ENCODE data around the gene BCAN. TPM values are rescaled to one million over a fixed set of nuclear protein-coding genes. Genes with fewer than 3 reads are reported as not detected.

BCAN gene
- total and polyA plus RNA-seq, 2 of the 4 experiments (the other 2 are of a cell fraction) = 0.07 TPM; not detected in 1

- Histone ChIP-seq H3K9me1 (ENCODE audit: insufficient read depth, low read length) (peaks cover 14% of the 10 kb centered on the region), H3K9me3 (ENCODE audit: control insufficient read depth, insufficient read depth, low read length) (no peaks in the 10 kb centered on the region), H4K8ac (ENCODE audit: low read depth in 2 of 2, low read length in 2 of 2) (peak overlapping the region; percentile 78 to 83), H2AK5ac (ENCODE audit: low read depth, low read length) (peak overlapping the region; percentile 41; the same call in 1 of the 2 replicates), H3K14ac (replicated peaks; ENCODE audit: low read depth, low read length) (peak overlapping the region; percentile 78), H4K5ac (ENCODE audit: low read depth, low read length) (peak overlapping the region; percentile 9; the same call in 1 of the 2 replicates), H3K4me2 (ENCODE audit: low read depth, low read length) (peak overlapping the region; percentile 86), H3K56ac (ENCODE audit: extremely low read depth, insufficient read depth, low read length) (peak overlapping the region; percentile 49; the same call in 1 of the 2 replicates), H3K79me1 (ENCODE audit: low read depth in 1 of 2, low read length in 2 of 2) (peaks cover 16 to 57% of the 10 kb centered on the region in 2 experiments; a peak in 3 of 4 replicates), H2BK20ac (ENCODE audit: low read depth, low read length) (no peak overlapping the region), H3K18ac (ENCODE audit: low read depth, low read length) (no peak overlapping the region), H3K4me1 (ENCODE audit: control insufficient read depth, insufficient read depth, low read length) (0 out of 2 replicates have a peak, but pooled peaks cover 4% of the 10 kb centered on the region), H2BK15ac (ENCODE audit: low read depth, low read length) (no peak overlapping the region), H4K91ac (ENCODE audit: insufficient read depth, low read depth, low read length) (peak overlapping the region; percentile 48; the same call in 1 of the 2 replicates), H3K27ac (ENCODE audit: insufficient read depth, low read length) (peak overlapping the region; percentile 54), H3K4ac (ENCODE audit: low read depth, low read length) (peak overlapping the region; percentile 82), H3K23ac (ENCODE audit: low read depth, low read length) (peak overlapping the region; percentile 73; the same call in 1 of the 2 replicates), H2BK120ac (ENCODE audit: low read depth, low read length) (peak overlapping the region; percentile 41; the same call in 1 of the 2 replicates), H3K27me3 (ENCODE audit: control insufficient read depth, insufficient read depth, low read length) (no peaks in the 10 kb centered on the region), H3K4me3 (ENCODE audit: insufficient read depth, low read depth, low read length) (peak overlapping the region; percentile 78), H2BK5ac (ENCODE audit: low read depth, low read length, poor library complexity, severe bottlenecking) (peak overlapping the region; percentile 18), H2AK9ac (replicated peaks; ENCODE audit: low read depth, low read length, poor library complexity) (peak overlapping the region; percentile 59), H4K20me1 (ENCODE audit: insufficient read depth, low read length) (no peaks in the 10 kb centered on the region), H3K36me3 (ENCODE audit: control insufficient read depth, insufficient read depth, low read length) (peaks cover 21% of the 10 kb centered on the region), H3K9ac (ENCODE audit: low read depth, low read length) (peak overlapping the region; percentile 66), H2AFZ (replicated peaks; ENCODE audit: low read length, poor library complexity) (peak overlapping the region; percentile 97)
- ATAC-seq (ENCODE audit: low read depth) (peak; percentile 13), DNase-seq (no peak)
- dilution Hi-C loops (cut with HindIII; ENCODE audit: low sequenced_read_pairs, unreplicated experiment) = no loop called here
- WGBS, 2 experiments (ENCODE audit: extremely low coverage in 2 of 2, insufficient read length in 1 of 2) = no CpG with 5 or more reads among the region's 13 CpGs
- BruUV-seq (replicated peaks) = no TSS peak
- in situ Hi-C loops (cut with MboI; ENCODE audit: low sequenced_read_pairs) = no loop called here
- TF ChIP-seq CTCF (conservative IDR thresholded peaks at IDR 0.05; ENCODE audit: low read depth, low read length) = no peak
- no peak for TF ChIP-seq RAD21 (IDR thresholded peaks at IDR 0.05; ENCODE audit: low read length)
- no peak for TF ChIP-seq MXI1 (IDR thresholded peaks at IDR 0.05; ENCODE audit: borderline replicate concordance, low read depth, low read length)
- TF ChIP-seq SMC3 (IDR thresholded peaks at IDR 0.05; ENCODE audit: low read depth, low read length) = no peak
- no peak for TF ChIP-seq CEBPB (IDR thresholded peaks at IDR 0.05; ENCODE audit: low read depth, low read length)
- no peak for TF ChIP-seq CHD1 (IDR thresholded peaks at IDR 0.05; ENCODE audit: low read depth, low read length)
- TF ChIP-seq ELK1 (IDR thresholded peaks at IDR 0.05; ENCODE audit: borderline replicate concordance, low read depth, low read length) = no peak
- no peak for TF ChIP-seq MAFK (IDR thresholded peaks at IDR 0.05; ENCODE audit: low read depth, low read length)
- TF ChIP-seq NFE2L2 (IDR thresholded peaks at IDR 0.05; ENCODE audit: low read depth, low read length) = no peak
- TF ChIP-seq BHLHE40 (IDR thresholded peaks at IDR 0.05; ENCODE audit: low read depth, low read length) = no peak
- TF ChIP-seq USF2 (IDR thresholded peaks at IDR 0.05; ENCODE audit: low read depth, low read length) = no peak
- intact Hi-C loops (cut with micrococcal nuclease) = loop anchor here (2.0 kb wide), 1 partner anchor 144 kb away; no protein-coding TSS in a partner anchor
- POLR2A ChIA-PET (ENCODE audit: unreplicated experiment) = no interaction called here
- CTCF ChIA-PET = no interaction called here
These were observed 41.2 kb upstream of the BCAN start for GRCh38 chr1:156600733-156601121.

Data from IMR-90 (cell line).